GM12878 (cell line): Measurements from ENCODE around the gene SP100. TPM values are rescaled to one million over a fixed set of nuclear protein-coding genes. Genes with fewer than 3 reads are reported as not detected.
A peak's percentile ranks its signal among the peaks of the same experiment; 100 is the strongest.

ENCODE experiments used
- BHLHE40 ChIP-seq, 2 experiments: fragments of 450-650 bp in 1 of 2; IDR thresholded peaks; 2 replicates each; pipeline ENCODE4 v1.6.1; 2011 to 2017; ENCODE audit warnings: low read depth in 2 of 2, borderline replicate concordance in 1 of 2, improper control_type of control experiment in 1 of 2, low read length in 1 of 2, mild to moderate bottlenecking in 1 of 2
- CHD2 ChIP-seq: IDR thresholded peaks from 2 replicates; pipeline ENCODE4 v1.6.1; 2011; ENCODE audit warnings: low read depth, low read length, improper control_type of control experiment, borderline replicate concordance
- CREM ChIP-seq: IDR thresholded peaks from 2 replicates; pipeline ENCODE4 v1.6.1; 2014; ENCODE audit warnings: antibody characterized with exemption, low read depth
- HDGF ChIP-seq: fragments of 450-650 bp; IDR thresholded peaks from 2 replicates; pipeline ENCODE4 v1.6.1; 2016; ENCODE audit warnings: antibody characterized with exemption
- JUNB ChIP-seq: IDR thresholded peaks from 2 replicates; pipeline ENCODE4 v1.6.1; 2016; ENCODE audit warnings: antibody characterized with exemption, mild to moderate bottlenecking
- KLF5 ChIP-seq: fragments of 450-650 bp; IDR thresholded peaks from 2 replicates; pipeline ENCODE4 v1.6.1; 2014; ENCODE audit warnings: mild to moderate bottlenecking; ENCODE audit not compliant: partially characterized antibody
- NRF1 ChIP-seq: conservative IDR thresholded peaks from 2 replicates; pipeline ENCODE4 v1.6.1; 2011; ENCODE audit warnings: mild to moderate bottlenecking, low read depth, low read length, improper control_type of control experiment
- PAX5 ChIP-seq: IDR thresholded peaks from 2 replicates; pipeline ENCODE4 v1.6.1; 2011; ENCODE audit warnings: low read depth, low read length, borderline replicate concordance
- PML ChIP-seq: IDR thresholded peaks from 2 replicates; pipeline ENCODE4 v1.6.1; 2012; ENCODE audit warnings: low read length, inconsistent platforms
- POLR2AphosphoS2 ChIP-seq: IDR thresholded peaks from 2 replicates; pipeline ENCODE4 v1.6.1; 2011; ENCODE audit warnings: low read depth, mild to moderate bottlenecking, low read length, improper control_type of control experiment, moderate library complexity
- POU2F2 ChIP-seq: IDR thresholded peaks from 3 replicates; pipeline ENCODE4 v1.6.1; 2011; ENCODE audit warnings: low read depth, mild to moderate bottlenecking, low read length, borderline replicate concordance
- RAD51 ChIP-seq: fragments of 450-650 bp; IDR thresholded peaks from 2 replicates; pipeline ENCODE4 v1.6.1; 2016; ENCODE audit warnings: moderate library complexity, mild to moderate bottlenecking, inconsistent platforms
- SMC3 ChIP-seq: IDR thresholded peaks from 2 replicates; pipeline ENCODE4 v1.6.1; 2011; ENCODE audit warnings: low read length, improper control_type of control experiment, borderline replicate concordance
- STAT3 ChIP-seq: IDR thresholded peaks from 2 replicates; pipeline ENCODE4 v1.6.1; 2011; ENCODE audit warnings: low read depth, low read length, improper control_type of control experiment
- TARDBP ChIP-seq: IDR thresholded peaks from 2 replicates; pipeline ENCODE4 v1.6.1; 2016; ENCODE audit warnings: borderline replicate concordance
- YBX1 ChIP-seq: fragments of 450-650 bp; IDR thresholded peaks from 2 replicates; pipeline ENCODE4 v1.6.1; 2016; ENCODE audit warnings: antibody characterized with exemption
- YY1 ChIP-seq: IDR thresholded peaks from 2 replicates; pipeline ENCODE4 v1.6.1; 2011; ENCODE audit warnings: low read depth, mild to moderate bottlenecking, low read length
- ZSCAN29 ChIP-seq: fragments of 450-650 bp; IDR thresholded peaks from 2 replicates; pipeline ENCODE4 v1.6.1; 2017; ENCODE audit warnings: mild to moderate bottlenecking, moderate library complexity
- polyA plus RNA-seq, 11 experiments: library from polyadenylated mRNA; depleted of rRNA in 4 of 11; unstranded in 6 of 11; stranded (reverse) in 5 of 11; fragments of >200 nt; fragmentation: Nextera tagmentation in 4 of 11; fragmentation: Illumina TruSeq in 1 of 11; extraction: Ambion mirVana in 4 of 11; extraction: Trizol in 1 of 11; gene quantifications; 1 replicate in 1 of 11; 2 replicates in 10 of 11; pipeline versions ENCODE4 v1.2.1 to v1.2.3, GENCODE V29; 2011 to 2016; ENCODE audit warnings: inconsistent platforms in 2 of 11, missing spikeins in 2 of 11, low read depth in 1 of 11
- total RNA-seq, 4 experiments: library from RNA; depleted of rRNA in 3 of 4; stranded (reverse); fragments of >200 nt in 3 of 4; fragmentation: Illumina TruSeq in 1 of 4; extraction: Trizol in 1 of 4; gene quantifications; 2 replicates each; pipeline versions ENCODE4 v1.2.1 to v1.2.3, GENCODE V29; 2013 to 2021
- TF ChIP-seq, protein P1 (sequence below): IDR thresholded peaks from 2 replicates; pipeline ENCODE4 v1.6.1; 2012; ENCODE audit warnings: low read depth, low read length, improper control_type of control experiment
- TF ChIP-seq, protein P2 (sequence below): fragments of 450-650 bp; IDR thresholded peaks from 2 replicates; pipeline ENCODE4 v1.6.1; 2016; ENCODE audit warnings: mild to moderate bottlenecking
- TF ChIP-seq, protein P3 (sequence below): IDR thresholded peaks from 2 replicates; pipeline ENCODE4 v1.6.1; 2012; ENCODE audit warnings: low read depth, low read length, improper control_type of control experiment
- TF ChIP-seq, protein P4 (sequence below): fragments of 450-650 bp; IDR thresholded peaks from 2 replicates; pipeline ENCODE4 v1.6.1; 2017; ENCODE audit warnings: mild to moderate bottlenecking, moderate library complexity
- TF ChIP-seq, protein P5 (sequence below): fragments of 450-650 bp; IDR thresholded peaks from 2 replicates; pipeline ENCODE4 v1.6.1; 2018; ENCODE audit warnings: mild to moderate bottlenecking, low read depth, moderate library complexity; ENCODE audit not compliant: partially characterized antibody

The SP100 gene
- total and polyA plus RNA-seq, 10 of the 15 experiments (the other 5 are each of a cell fraction or from before 2014, with no cell fraction given), result 109 to 239 (median 180) TPM

DNA sequence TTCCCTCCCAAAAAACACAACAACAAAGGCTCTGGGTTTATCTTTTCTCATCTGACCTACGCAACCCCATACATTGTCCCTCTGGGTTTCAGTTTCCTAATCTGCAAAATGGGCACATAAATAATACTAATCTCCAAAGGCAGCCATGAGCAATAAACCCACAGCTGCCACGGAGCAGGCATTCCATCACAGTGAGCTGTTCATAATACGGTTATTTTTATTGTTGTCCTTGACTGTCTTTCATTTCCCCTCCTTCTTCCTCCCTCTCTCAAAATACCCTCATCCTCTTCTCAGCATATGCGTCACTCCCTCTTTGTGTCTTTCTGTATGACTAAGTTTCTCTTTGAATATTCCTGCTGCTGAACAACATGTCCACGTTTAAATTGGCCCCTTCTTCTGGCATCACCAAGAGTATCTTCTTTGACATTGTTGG, 166.9 kb downstream of the SP100 start (continued):
- TF ChIP-seq POU2F2 (no peak), TARDBP (no peak), RAD51 (no peak), SMC3 (no peak; the same call in 1 of the 2 replicates), PAX5 (peak; percentile 72; the same call in 1 of the 2 replicates), YY1 (peak; percentile 64; the same call in 1 of the 2 replicates), ZSCAN29 (0 out of 2 replicates have a peak, but pooled peaks have one; percentile 32), STAT3 (no peak), CHD2 (no peak), POLR2AphosphoS2 (no peak), CREM (peak; percentile 90), NRF1 (no peak), PML (peak; percentile 52; the same call in 1 of the 2 replicates), BHLHE40 (IDR thresholded peaks at IDR 0.05; ENCODE audit: borderline replicate concordance in 1 of 2, low read depth in 2 of 2, low read length in 1 of 2) (peak in 1 of 2 experiments; percentile 15; a peak in 1 of 4 replicates), JUNB (peak; percentile 96), HDGF (peak; percentile 68), KLF5 (peak; percentile 79), YBX1 (no peak)
- TF ChIP-seq, protein P1, sequence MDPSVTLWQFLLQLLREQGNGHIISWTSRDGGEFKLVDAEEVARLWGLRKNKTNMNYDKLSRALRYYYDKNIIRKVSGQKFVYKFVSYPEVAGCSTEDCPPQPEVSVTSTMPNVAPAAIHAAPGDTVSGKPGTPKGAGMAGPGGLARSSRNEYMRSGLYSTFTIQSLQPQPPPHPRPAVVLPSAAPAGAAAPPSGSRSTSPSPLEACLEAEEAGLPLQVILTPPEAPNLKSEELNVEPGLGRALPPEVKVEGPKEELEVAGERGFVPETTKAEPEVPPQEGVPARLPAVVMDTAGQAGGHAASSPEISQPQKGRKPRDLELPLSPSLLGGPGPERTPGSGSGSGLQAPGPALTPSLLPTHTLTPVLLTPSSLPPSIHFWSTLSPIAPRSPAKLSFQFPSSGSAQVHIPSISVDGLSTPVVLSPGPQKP, result no peak
- TF ChIP-seq, protein P2, sequence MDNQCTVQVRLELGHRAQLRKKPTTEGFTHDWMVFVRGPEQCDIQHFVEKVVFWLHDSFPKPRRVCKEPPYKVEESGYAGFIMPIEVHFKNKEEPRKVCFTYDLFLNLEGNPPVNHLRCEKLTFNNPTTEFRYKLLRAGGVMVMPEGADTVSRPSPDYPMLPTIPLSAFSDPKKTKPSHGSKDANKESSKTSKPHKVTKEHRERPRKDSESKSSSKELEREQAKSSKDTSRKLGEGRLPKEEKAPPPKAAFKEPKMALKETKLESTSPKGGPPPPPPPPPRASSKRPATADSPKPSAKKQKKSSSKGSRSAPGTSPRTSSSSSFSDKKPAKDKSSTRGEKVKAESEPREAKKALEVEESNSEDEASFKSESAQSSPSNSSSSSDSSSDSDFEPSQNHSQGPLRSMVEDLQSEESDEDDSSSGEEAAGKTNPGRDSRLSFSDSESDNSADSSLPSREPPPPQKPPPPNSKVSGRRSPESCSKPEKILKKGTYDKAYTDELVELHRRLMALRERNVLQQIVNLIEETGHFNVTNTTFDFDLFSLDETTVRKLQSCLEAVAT, result 0 out of 2 replicates have a peak, but pooled peaks have one; percentile 37
- TF ChIP-seq, protein P3, sequence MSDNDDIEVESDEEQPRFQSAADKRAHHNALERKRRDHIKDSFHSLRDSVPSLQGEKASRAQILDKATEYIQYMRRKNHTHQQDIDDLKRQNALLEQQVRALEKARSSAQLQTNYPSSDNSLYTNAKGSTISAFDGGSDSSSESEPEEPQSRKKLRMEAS, result no peak
- TF ChIP-seq, protein P4, sequence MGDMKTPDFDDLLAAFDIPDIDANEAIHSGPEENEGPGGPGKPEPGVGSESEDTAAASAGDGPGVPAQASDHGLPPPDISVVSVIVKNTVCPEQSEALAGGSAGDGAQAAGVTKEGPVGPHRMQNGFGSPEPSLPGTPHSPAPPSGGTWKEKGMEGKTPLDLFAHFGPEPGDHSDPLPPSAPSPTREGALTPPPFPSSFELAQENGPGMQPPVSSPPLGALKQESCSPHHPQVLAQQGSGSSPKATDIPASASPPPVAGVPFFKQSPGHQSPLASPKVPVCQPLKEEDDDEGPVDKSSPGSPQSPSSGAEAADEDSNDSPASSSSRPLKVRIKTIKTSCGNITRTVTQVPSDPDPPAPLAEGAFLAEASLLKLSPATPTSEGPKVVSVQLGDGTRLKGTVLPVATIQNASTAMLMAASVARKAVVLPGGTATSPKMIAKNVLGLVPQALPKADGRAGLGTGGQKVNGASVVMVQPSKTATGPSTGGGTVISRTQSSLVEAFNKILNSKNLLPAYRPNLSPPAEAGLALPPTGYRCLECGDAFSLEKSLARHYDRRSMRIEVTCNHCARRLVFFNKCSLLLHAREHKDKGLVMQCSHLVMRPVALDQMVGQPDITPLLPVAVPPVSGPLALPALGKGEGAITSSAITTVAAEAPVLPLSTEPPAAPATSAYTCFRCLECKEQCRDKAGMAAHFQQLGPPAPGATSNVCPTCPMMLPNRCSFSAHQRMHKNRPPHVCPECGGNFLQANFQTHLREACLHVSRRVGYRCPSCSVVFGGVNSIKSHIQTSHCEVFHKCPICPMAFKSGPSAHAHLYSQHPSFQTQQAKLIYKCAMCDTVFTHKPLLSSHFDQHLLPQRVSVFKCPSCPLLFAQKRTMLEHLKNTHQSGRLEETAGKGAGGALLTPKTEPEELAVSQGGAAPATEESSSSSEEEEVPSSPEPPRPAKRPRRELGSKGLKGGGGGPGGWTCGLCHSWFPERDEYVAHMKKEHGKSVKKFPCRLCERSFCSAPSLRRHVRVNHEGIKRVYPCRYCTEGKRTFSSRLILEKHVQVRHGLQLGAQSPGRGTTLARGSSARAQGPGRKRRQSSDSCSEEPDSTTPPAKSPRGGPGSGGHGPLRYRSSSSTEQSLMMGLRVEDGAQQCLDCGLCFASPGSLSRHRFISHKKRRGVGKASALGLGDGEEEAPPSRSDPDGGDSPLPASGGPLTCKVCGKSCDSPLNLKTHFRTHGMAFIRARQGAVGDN, result 0 out of 2 replicates have a peak, but pooled peaks have one; percentile 9
- TF ChIP-seq, protein P5, sequence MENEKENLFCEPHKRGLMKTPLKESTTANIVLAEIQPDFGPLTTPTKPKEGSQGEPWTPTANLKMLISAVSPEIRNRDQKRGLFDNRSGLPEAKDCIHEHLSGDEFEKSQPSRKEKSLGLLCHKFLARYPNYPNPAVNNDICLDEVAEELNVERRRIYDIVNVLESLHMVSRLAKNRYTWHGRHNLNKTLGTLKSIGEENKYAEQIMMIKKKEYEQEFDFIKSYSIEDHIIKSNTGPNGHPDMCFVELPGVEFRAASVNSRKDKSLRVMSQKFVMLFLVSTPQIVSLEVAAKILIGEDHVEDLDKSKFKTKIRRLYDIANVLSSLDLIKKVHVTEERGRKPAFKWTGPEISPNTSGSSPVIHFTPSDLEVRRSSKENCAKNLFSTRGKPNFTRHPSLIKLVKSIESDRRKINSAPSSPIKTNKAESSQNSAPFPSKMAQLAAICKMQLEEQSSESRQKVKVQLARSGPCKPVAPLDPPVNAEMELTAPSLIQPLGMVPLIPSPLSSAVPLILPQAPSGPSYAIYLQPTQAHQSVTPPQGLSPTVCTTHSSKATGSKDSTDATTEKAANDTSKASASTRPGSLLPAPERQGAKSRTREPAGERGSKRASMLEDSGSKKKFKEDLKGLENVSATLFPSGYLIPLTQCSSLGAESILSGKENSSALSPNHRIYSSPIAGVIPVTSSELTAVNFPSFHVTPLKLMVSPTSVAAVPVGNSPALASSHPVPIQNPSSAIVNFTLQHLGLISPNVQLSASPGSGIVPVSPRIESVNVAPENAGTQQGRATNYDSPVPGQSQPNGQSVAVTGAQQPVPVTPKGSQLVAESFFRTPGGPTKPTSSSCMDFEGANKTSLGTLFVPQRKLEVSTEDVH, result no peak
